Measurements from ENCODE around the gene COLEC11. TPM values are rescaled to one million over a fixed set of nuclear protein-coding genes. Genes with fewer than 3 reads are reported as not detected.
"Not testable (repeated sequence)": the region's sequence is repeated elsewhere in the genome, so short reads cannot be mapped to it uniquely, and the experiment has no call there.

The COLEC11 gene
- total and polyA plus RNA-seq, 8 donors, result 2.0 to 9.9 (median 3.3) TPM; not detected in 3

DNA sequence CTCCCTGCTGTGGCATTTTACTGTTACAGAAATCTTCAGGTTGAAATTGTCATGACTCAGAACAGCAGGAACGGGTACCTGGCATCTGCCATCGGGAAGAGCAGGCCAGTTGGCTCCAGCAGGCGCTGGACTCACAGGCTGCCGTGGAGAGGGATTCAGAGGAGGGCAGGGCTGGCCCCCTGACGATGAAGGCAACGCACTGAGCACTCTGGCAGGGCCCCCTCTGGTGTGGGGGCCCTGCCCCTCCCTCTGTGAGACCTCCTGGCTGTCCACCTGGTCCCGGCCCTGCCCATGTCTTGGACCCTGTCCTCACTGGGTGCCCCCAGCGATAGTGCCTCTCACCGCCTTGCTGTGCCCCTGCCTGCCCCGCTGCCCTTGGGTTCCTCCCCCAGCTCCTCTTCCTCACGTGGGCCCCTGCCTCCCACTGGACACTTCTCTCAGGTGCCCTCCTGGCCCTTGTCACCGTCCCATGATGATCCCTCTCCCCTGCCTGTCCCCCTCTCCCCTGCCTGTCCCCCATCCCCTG lies 39.7 kb downstream of the COLEC11 start:
- H3K36me3 ChIP-seq, result no peaks in the 10 kb centered on the region
- 72 to 93% (median 84%) methylated on average over 4 to 12 of the region's 12 CpGs for WGBS, 5 donors
- peak; percentile 2 to 10 for DNase-seq
- H3K4me1 ChIP-seq, result no peaks in the 10 kb centered on the region
- H3K27ac ChIP-seq, result no peak overlapping the region
- H3K27me3 ChIP-seq, result peaks cover 0 to 5% (median 4%) of the 10 kb centered on the region in 3 donors
- no peak for TF ChIP-seq POLR2A (IDR thresholded peaks at IDR 0.05)
- TF ChIP-seq EP300 (IDR thresholded peaks at IDR 0.05), result no peak
- TF ChIP-seq CTCF (IDR thresholded peaks at IDR 0.05), result no peak
- no peak for TF ChIP-seq POLR2AphosphoS5 (IDR thresholded peaks at IDR 0.05)
- no peaks in the 10 kb centered on the region for H3K9me3 ChIP-seq
- no peak overlapping the region for H3K4me3 ChIP-seq
- intact Hi-C loops (cut with DNase I; ENCODE audit: low total_unique reads), result no loop called here

- intact Hi-C loops (cut with DNase I; ENCODE audit: low total_unique reads), result no loop called here
- 71 to 80% (median 73%) methylated on average over 28 to 29 of the region's 29 CpGs for WGBS, 5 donors
- Histone ChIP-seq H3K9me3 (no peaks in the 10 kb centered on the region), H3K4me3 (no peak overlapping the region), H3K4me1 (no peaks in the 10 kb centered on the region), H3K36me3 (no peaks in the 10 kb centered on the region), H3K27ac (no peak overlapping the region), H3K27me3 (peaks cover 0 to 5% (median 5%) of the 10 kb centered on the region in 3 donors)
- TF ChIP-seq CTCF (IDR thresholded peaks at IDR 0.05) (no peak), POLR2AphosphoS5 (IDR thresholded peaks at IDR 0.05) (no peak)
- peak; percentile 1 to 21 for DNase-seq
Measured at GRCh38 chr2:3635171-3635974, 40.5 kb downstream of the COLEC11 start.

GRCh38 chr2:3635975-3636327 lies 41.0 kb downstream of the COLEC11 start:
- peak; percentile 2 to 20 for DNase-seq
- 86 to 95% (median 89%) methylated on average over 16 of the region's 16 CpGs for WGBS, 5 donors
- H3K9me3 ChIP-seq; H3K4me3 ChIP-seq; H3K27me3 ChIP-seq; H3K27ac ChIP-seq; H3K36me3 ChIP-seq; H3K4me1 ChIP-seq; intact Hi-C loops (cut with DNase I; ENCODE audit: low total_unique reads): not testable (repeated sequence)

DNA sequence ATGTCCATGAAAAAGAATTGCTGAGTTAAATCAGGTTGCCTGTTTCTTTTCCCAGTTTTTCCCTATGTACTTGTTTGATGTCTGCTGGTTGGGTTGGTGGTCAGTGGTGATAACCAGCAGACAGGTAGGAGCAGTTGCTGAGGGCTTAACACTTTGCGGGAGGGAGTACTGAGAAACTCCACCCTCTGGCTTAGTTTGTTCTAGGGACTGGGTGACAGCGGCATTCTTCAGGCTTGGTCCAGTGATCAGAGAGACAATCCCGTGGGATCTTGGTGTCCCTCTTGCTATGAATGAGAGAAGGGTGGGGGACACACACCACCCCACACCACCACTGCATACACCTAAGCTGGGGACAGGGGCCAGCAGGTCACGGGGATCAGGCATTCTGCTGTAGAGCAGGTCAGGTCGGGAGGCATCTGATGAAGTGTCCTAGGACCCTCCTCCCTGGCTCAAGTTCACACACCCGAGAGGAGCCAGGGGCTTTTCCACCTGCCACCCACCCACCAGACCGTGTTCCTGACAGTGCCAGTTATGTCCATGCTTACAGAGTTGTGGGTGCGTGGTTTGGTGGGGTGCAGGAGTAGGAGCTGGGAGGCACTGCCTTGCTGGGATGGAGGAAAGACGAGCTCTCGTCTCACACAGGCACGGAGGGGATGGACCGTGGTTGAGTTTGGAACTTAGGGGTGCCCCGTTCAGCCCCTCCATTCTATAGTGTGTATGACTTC lies 41.8 kb downstream of the COLEC11 start:
- TF ChIP-seq POLR2AphosphoS5 (IDR thresholded peaks at IDR 0.05) (no peak), POLR2A (IDR thresholded peaks at IDR 0.05) (no peak), EP300 (IDR thresholded peaks at IDR 0.05) (no peak), CTCF (IDR thresholded peaks at IDR 0.05) (no peak)
- DNase-seq, result peak in 1 of 2 donors; percentile 11
- peaks cover 0 to 5% (median 5%) of the 10 kb centered on the region in 3 donors for H3K27me3 ChIP-seq
- no peaks in the 10 kb centered on the region for H3K9me3 ChIP-seq
- no peak overlapping the region for H3K27ac ChIP-seq
- no peaks in the 10 kb centered on the region for H3K4me1 ChIP-seq
- H3K36me3 ChIP-seq, result no peaks in the 10 kb centered on the region
- intact Hi-C loops (cut with DNase I; ENCODE audit: low total_unique reads), result no loop called here
- 71 to 84% (median 80%) methylated on average over 12 to 13 of the region's 13 CpGs for WGBS, 5 donors
- H3K4me3 ChIP-seq, result no peak overlapping the region
